Measurements from ENCODE around the gene THEMIS. TPM values are rescaled to one million over a fixed set of nuclear protein-coding genes. Genes with fewer than 3 reads are reported as not detected.

THEMIS gene
- total and polyA plus RNA-seq, 12 donors, result 0.07 to 2.6 (median 0.24) TPM; not detected in 1

- TF ChIP-seq, protein P1, sequence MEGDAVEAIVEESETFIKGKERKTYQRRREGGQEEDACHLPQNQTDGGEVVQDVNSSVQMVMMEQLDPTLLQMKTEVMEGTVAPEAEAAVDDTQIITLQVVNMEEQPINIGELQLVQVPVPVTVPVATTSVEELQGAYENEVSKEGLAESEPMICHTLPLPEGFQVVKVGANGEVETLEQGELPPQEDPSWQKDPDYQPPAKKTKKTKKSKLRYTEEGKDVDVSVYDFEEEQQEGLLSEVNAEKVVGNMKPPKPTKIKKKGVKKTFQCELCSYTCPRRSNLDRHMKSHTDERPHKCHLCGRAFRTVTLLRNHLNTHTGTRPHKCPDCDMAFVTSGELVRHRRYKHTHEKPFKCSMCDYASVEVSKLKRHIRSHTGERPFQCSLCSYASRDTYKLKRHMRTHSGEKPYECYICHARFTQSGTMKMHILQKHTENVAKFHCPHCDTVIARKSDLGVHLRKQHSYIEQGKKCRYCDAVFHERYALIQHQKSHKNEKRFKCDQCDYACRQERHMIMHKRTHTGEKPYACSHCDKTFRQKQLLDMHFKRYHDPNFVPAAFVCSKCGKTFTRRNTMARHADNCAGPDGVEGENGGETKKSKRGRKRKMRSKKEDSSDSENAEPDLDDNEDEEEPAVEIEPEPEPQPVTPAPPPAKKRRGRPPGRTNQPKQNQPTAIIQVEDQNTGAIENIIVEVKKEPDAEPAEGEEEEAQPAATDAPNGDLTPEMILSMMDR (IDR thresholded peaks at IDR 0.05), result no peak
- TF ChIP-seq POLR2A (IDR thresholded peaks at IDR 0.05), result no peak
- no peaks in the 10 kb centered on the region for H3K4me1 ChIP-seq (replicated peaks in 1 of 2)
- H3K4me3 ChIP-seq, result no peak overlapping the region
- no peaks in the 10 kb centered on the region for H3K36me3 ChIP-seq (replicated peaks in 1 of 2)
- no peaks in the 10 kb centered on the region for H3K27me3 ChIP-seq
- 42 to 58% (median 47%) methylated on average over 1 of the region's 1 CpG for WGBS, 4 donors
- intact Hi-C loops (cut with DNase I), result no loop called here
- no peak overlapping the region for H3K27ac ChIP-seq
- DNase-seq, result no peak
- H3K9me3 ChIP-seq (replicated peaks in 1 of 3), result no peaks in the 10 kb centered on the region
These were observed 43.7 kb downstream of the THEMIS start for GRCh38 chr6:127857051-127857637.

DNA sequence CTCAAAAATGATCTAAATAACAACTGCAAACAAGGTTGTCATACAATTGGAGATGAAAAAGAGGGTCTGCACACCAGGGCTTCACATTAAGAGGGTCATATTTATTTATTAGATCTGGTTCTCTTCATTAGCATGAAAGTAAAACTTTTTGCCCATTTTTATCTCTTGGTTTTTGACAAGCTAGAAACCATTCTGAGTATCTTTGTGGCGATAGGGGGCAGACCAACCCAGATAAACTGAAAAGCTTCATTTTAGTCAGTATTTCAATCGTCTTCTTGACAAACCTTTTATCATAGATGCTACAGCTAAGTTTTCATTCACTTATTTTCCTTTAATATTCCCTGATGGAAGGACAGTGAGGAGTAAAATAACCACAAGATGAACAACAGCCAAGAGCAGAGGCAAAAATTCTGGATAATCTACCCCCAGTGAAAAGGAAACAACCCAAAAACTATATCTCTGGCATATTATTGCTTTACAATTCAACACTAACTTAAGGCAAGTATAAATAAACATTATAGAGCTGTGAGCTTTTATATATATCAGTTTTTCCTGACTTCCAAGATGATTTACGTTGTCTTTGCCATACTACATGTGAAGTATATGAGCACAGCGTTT is 45.2 kb downstream of the THEMIS start:
- no peaks in the 10 kb centered on the region for H3K4me1 ChIP-seq (replicated peaks in 1 of 2)
- H3K36me3 ChIP-seq (replicated peaks in 1 of 2), result no peaks in the 10 kb centered on the region
- H3K27me3 ChIP-seq, result no peaks in the 10 kb centered on the region
- TF ChIP-seq POLR2A (IDR thresholded peaks at IDR 0.05), result no peak
- TF ChIP-seq, protein P1 (IDR thresholded peaks at IDR 0.05), result peak in 5 of 6 experiments; percentile 26 to 57 (median 44)
- 32 to 44% (median 36%) methylated on average over 4 of the region's 4 CpGs for WGBS, 4 donors
- no peaks in the 10 kb centered on the region for H3K9me3 ChIP-seq (replicated peaks in 1 of 3)
- H3K4me3 ChIP-seq, result no peak overlapping the region
- no peak overlapping the region for H3K27ac ChIP-seq
- intact Hi-C loops (cut with DNase I), result no loop called here
- peak in 3 of 7 donors; percentile 11 to 61 (median 24) for DNase-seq

GRCh38 chr6:127854009-127854408 is 46.8 kb downstream of the THEMIS start:
- no peak for DNase-seq
- Histone ChIP-seq H3K36me3 (replicated peaks in 1 of 2) (no peaks in the 10 kb centered on the region), H3K4me3 (no peak overlapping the region), H3K27ac (no peak overlapping the region), H3K9me3 (replicated peaks in 1 of 3) (no peaks in the 10 kb centered on the region), H3K27me3 (no peaks in the 10 kb centered on the region), H3K4me1 (replicated peaks in 1 of 2) (no peaks in the 10 kb centered on the region)
- WGBS, 4 donors, result 78 to 95% (median 90%) methylated on average over 1 of the region's 1 CpG
- intact Hi-C loops (cut with DNase I), result no loop called here
- TF ChIP-seq, protein P1 (IDR thresholded peaks at IDR 0.05), result no peak
- TF ChIP-seq POLR2A (IDR thresholded peaks at IDR 0.05), result no peak

GRCh38 chr6:127851197-127851596 is 49.7 kb downstream of the THEMIS start:
- TF ChIP-seq, protein P1 (IDR thresholded peaks at IDR 0.05), result no peak
- TF ChIP-seq POLR2A (IDR thresholded peaks at IDR 0.05), result no peak
- no peaks in the 10 kb centered on the region for H3K4me1 ChIP-seq (replicated peaks in 1 of 2)
- intact Hi-C loops (cut with DNase I), result no loop called here
- no peaks in the 10 kb centered on the region for H3K9me3 ChIP-seq (replicated peaks in 1 of 3)
- no peaks in the 10 kb centered on the region for H3K27me3 ChIP-seq
- H3K4me3 ChIP-seq, result no peak overlapping the region
- H3K27ac ChIP-seq, result no peak overlapping the region
- no peak for DNase-seq
- no peaks in the 10 kb centered on the region for H3K36me3 ChIP-seq (replicated peaks in 1 of 2)
- 70 to 79% (median 76%) methylated on average over 1 of the region's 1 CpG for WGBS, 4 donors
